Inferior parietal cortex (tissue), 1 donor: ENCODE data around the gene CARNS1.
"Not testable (repeated sequence)": the region's sequence is repeated elsewhere in the genome, so short reads cannot be mapped to it uniquely, and the experiment has no call there.

ENCODE experiments used
- DNase-seq: peaks from one replicate; pipeline ENCODE4 v3.0.0-alpha.2; 2016; ENCODE audit errors: extremely low spot score

Gene CARNS1

GRCh38 chr11:67409781-67410368 lies 5.6 kb upstream of the CARNS1 start:
- DNase-seq = no peak

DNA sequence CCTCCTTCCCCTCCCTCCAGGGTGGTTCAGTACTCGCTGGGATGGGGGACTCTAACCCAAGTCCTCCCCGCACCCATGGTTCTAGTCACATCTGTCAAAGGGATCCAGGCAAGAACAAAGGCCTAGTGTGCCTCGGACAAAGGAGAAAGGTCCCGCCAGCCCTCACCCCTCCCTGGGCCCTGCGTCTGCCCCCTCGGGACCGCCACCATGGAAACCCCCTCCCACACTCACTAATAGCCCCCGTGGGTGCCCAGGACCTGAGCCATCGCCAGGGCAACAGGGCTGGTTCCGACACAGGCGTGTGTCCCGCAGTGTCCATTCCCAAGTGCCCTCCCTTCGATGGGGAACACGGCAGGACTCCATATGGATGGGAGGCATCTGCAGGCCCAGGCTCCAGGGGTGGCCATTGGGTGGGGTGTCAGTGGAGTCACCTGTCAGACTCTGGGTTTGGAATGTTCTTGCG lies 5.1 kb upstream of the CARNS1 start:
- peak; percentile 79 for DNase-seq

GRCh38 chr11:67410984-67411784 lies 4.3 kb upstream of the CARNS1 start:
- no peak for DNase-seq

DNA sequence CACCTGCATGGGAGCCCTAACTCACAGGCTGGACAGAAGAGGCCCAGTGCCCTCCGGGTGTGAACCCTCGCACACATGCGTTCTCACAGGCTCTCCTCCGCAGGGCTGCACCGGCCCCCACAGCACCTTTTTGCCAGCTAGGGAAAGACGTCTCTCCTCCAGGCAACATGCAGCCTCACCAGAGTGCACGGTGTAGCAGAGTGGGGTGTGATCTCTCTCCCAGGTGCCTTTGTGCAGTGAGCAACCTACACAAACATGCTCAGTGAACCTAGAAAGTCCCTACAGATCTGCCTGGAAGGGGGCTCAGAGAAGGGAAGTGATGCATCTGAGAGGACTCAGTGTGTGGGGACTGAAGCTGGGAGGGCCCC lies 3.7 kb upstream of the CARNS1 start:
- DNase-seq = no peak

DNA sequence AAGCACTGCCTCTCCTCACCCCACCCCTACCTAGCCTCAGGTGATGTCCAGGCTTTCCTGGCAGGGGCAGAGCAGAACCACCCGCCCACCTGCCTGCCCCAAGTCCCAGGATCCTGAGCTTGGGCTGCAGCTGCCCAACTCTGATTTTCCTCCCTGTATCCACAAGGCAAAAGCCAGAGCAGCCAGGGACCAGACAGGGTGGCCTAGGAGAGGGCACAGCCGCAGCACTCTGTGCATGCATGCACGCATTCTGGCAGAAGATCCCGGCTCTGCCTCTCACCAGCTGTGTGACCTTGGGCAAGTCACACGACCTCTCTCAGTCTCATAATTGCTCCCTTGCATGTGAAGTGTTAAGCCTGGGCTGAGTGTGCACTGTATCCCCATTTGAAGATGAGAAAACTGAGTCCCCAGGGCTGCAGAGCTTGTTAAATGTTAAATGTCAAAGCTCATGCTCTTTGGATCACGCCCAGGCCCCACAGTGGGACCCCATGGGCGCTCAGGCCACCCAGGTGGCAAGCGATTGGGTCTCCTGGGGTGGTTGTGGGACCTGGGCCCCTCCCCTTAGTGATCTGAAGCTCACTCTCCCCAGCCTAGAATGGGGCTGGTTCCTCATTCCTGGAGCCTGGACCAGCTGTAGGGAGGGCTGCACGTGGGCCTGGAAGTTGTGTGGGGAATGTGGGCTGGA lies 2.8 kb upstream of the CARNS1 start:
- DNase-seq = no peak

- DNase-seq = no peak
Observed at GRCh38 chr11:67413266-67413849, 2.1 kb upstream of the CARNS1 start.

GRCh38 chr11:67416416-67417335 lies 1.2 kb downstream of the CARNS1 start:
- DNase-seq = no peak

- no peak for DNase-seq
Observed at GRCh38 chr11:67417425-67417824, 1.9 kb downstream of the CARNS1 start.

DNA sequence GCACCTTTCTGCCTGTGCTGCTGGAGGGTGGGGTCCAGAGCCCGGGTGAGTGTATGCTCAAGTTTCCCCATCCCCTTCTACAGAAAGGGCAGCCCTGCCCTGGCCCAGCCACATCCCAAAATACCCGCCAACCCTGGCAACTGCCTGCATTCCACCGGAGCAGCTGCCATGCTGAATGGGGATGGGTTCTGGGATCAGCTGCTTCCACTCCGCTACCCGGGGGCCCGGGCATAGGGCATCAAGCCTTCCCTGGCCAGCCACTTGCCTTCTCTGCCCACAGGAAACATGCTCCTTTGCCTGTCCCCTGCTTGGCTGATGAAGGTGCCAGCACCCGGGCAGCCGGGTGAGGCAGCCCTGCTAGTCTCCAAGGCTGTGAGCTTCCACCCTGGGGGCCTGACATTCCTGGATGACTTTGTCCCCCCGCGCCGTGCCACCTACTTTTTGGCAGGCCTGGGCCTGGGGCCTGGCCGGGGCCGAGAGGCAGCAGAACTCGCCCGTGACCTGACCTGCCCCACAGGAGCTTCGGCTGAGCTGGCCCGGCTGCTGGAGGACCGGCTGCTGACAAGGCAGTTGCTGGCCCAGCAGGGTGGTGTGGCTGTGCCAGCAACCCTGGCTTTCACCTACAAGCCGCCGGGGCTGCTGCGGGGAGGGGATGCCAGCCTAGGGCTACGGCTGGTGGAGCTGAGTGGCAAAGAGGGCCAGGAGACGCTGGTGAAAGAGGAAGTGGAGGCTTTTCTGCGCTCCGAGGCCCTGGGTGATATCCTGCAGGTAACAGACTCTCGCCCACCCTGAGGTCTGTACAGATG lies 3.2 kb downstream of the CARNS1 start:
- DNase-seq = no peak

DNA sequence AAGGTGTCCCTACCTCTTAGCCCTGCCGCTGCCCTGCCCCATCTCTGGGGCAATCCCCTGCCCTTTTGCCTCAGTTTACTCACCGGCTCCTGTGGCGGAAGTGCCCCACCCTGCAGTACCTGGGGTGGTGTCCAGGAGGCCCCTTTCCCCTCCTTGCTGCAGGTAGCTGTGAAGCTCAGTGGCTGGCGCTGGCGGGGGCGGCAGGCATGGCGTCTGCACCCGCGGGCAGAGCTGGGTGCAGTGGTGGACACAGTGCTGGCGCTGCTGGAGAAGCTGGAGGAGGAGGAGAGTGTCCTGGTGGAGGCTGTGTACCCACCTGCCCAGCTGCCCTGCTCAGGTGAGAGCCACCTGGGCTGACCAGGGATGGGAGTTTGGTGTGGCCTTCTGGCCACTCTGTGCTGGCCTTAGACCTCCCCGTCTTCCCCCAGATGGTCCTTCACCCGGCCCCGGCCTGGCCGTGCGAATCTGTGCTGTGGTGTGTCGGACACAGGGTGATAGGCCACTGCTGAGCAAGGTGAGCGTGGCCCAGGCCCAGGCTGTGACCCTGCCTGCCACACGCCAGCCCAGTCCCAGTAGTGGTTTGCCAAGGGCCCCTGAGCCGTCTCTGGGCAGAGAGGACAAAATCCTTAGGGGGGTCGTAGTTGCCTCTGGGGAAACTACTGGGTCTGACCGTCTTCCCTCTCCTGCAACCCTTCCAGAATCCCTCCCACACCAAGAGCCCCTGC lies 4.0 kb downstream of the CARNS1 start:
- DNase-seq = no peak

DNA sequence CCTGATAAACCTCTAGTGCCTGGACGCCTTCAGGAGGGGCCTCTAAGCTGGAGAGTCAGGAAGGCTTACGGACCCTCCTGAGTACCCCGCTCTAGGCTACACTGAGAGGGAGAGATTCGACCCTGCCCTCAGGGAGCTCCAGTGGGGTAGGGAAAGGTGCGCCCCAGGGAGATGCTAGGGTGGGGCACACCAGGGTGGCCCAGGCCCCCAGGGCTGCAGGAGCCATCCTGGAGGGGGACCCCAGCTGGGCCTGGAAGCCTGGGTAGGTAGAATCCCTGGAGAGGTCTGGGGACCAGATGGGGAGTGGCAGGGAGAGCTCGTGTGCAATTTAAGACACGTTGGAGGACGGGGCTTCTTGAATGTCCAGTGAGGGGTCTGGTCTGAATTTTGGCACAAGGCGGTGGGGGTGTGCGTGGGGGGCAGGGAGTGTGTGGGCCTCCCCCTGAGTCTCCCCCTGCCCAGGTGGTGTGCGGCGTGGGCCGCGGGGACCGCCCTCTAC lies 4.7 kb downstream of the CARNS1 start:
- no peak for DNase-seq

- peak; percentile 78 for DNase-seq
Observed at GRCh38 chr11:67420646-67421429, 5.4 kb downstream of the CARNS1 start.

DNA sequence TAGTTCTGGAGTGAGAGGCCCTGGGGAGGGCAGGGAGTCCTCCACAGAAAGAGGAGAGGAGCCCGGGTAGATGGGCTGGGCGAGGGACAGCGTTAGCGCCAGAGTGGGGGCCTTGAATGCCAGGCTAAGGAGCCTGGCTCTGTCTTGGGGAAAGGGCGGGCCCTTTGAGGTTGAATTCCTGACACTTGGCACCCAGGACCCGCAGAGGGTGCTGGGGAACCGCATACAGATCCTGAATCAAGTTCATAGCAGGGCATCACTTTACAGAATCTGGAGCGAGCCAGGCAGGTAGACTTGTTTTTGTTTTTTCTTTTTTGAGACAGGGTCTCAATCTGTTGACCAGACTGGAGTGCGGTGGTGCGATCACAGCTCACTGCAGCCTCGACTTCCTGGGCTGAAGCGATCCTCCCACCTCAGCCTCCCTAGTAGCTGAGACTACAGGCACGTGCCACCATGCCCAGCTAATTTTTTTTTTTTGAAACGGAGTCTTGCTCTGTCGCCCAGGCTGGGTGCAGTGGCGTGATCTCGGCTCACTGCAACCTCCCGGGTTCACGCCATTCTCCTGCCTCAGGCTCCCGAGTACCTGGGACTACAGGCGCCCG lies 6.1 kb downstream of the CARNS1 start:
- DNase-seq = no peak

GRCh38 chr11:67422891-67423290 lies 7.4 kb downstream of the CARNS1 start:
- no peak for DNase-seq

DNA sequence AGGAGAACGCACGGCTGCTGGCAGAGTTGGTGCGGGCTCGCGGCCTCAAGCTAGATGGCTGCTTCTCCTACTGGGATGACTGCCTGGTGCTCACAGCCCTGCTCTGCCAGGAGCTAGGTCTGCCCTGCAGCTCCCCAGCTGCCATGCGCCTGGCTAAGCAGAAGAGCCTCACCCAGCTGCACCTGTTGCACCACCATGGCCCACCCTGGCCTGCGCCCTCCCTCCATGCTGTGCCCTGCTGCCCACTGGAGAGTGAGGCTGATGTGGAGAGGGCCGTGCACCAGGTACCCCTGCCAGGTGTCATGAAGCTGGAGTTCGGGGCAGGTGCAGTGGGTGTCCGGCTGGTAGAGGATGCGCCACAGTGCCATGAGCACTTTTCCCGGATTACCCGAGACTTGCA lies 8.0 kb downstream of the CARNS1 start:
- DNase-seq = no peak

GRCh38 chr11:67423891-67424613 lies 8.6 kb downstream of the CARNS1 start:
- no peak for DNase-seq

- DNase-seq = not testable (repeated sequence)
Observed at GRCh38 chr11:67427364-67427859, 11.9 kb downstream of the CARNS1 start.
